Stimulated activated CD4-positive, alpha-beta T cell treated with anti-CD3 and anti-CD28 coated beads, Interleukin-15, amount 100 ng/mL, for 1 hour (primary cell): ENCODE data around the gene SP7.

Experiments used
- DNase-seq, 2 donors: peaks; one replicate each; pipeline ENCODE4 v3.0.0-alpha.2; 2020; ENCODE audit warnings: low read depth in 1 of 2, low spot score in 1 of 2

The SP7 gene

GRCh38 chr12:53279283-53279869 is 56.8 kb downstream of the SP7 start:
- no peak for DNase-seq

- no peak for DNase-seq
These were observed 58.2 kb downstream of the SP7 start for GRCh38 chr12:53277981-53278380.
